Ascending aorta (tissue), 2 donors: ENCODE data around the gene SIMC1. TPM values are rescaled to one million over a fixed set of nuclear protein-coding genes. Genes with fewer than 3 reads are reported as not detected.

Experiments used
- DNase-seq, 2 donors: peaks; one replicate each; pipeline ENCODE4 v3.0.0-alpha.2; 2019; ENCODE audit warnings: low spot score in 2 of 2
- H3K27ac ChIP-seq, 2 donors: fragments of 200-600 bp; sonication (generic); one replicate each; pipeline ENCODE4 v1.5.1; 2016 to 2017; ENCODE audit warnings: mild to moderate bottlenecking in 1 of 2
- H3K27me3 ChIP-seq: fragments of 200-600 bp; sonication (generic); one replicate; pipeline ENCODE4 v1.5.1; 2017
- H3K36me3 ChIP-seq, 2 donors: fragments of 200-600 bp; sonication (generic); one replicate each; pipeline ENCODE4 v1.5.1; 2016
- H3K4me1 ChIP-seq, 2 donors: fragments of 200-600 bp; sonication (generic); one replicate each; pipeline ENCODE4 v1.5.1; 2016 to 2017; ENCODE audit warnings: mild to moderate bottlenecking in 1 of 2
- H3K4me3 ChIP-seq, 2 donors: fragments of 200-600 bp; sonication (generic); one replicate each; pipeline ENCODE4 v1.5.1; 2016 to 2017; ENCODE audit warnings: mild to moderate bottlenecking in 1 of 2
- H3K9me3 ChIP-seq, 2 donors: fragments of 200-600 bp; sonication (generic); one replicate each; pipeline ENCODE4 v1.5.1; 2016
- CTCF ChIP-seq, 3 experiments: fragments of 200-600 bp in 2 of 3; fragments of 450-650 bp in 1 of 3; sonication (generic) in 2 of 3; IDR thresholded peaks; one replicate each; pipeline ENCODE4 v1.5.1; 2016 to 2019; ENCODE audit warnings: antibody characterized with exemption in 3 of 3, mild to moderate bottlenecking in 1 of 3, moderate library complexity in 1 of 3
- intact Hi-C: fragments of 100-400 bp; cut with DNase I; formaldehyde crosslinking; loops from one replicate; pipeline ENCODE4 v1.15.1; 2023
- total RNA-seq: library from RNA; depleted of rRNA; stranded (reverse); fragments of >200 nt; gene quantifications from one replicate; pipeline ENCODE4 v1.1.0, GENCODE V29; 2016

Gene SIMC1
- total RNA-seq, 1 donor from 2014 or later, result 3.7 TPM

GRCh38 chr5:176361437-176362232 lies 123.4 kb downstream of the SIMC1 start, which contains the start of gene KIAA1191:
Gene KIAA1191 (minus strand): TSS chr5:176361764. CDS start chr5:176359508, 2,256 bp downstream.
- intact Hi-C loops, result loop anchor here (1.0 to 5.0 kb wide), 4 partner anchors 27 to 181 kb away; partner anchors contain the start of genes CLTB, FAF2, HIGD2A and NOP16
- Histone ChIP-seq H3K27ac (peak within 1 kb of the TSS; percentile 70 to 78), H3K4me3 (peak within 1 kb of the TSS; percentile 97 to 99), H3K4me1 (peaks cover 0 to 16% of the 10 kb centered on the region in 2 donors), H3K27me3 (no peaks in the 10 kb centered on the region), H3K9me3 (no peaks in the 10 kb centered on the region), H3K36me3 (peaks cover 0 to 24% of the 10 kb centered on the region in 2 donors)
- TF ChIP-seq CTCF (IDR thresholded peaks at IDR 0.05), result peak in 1 of 3 experiments; percentile 29
- peak; percentile 83 to 97 for DNase-seq

GRCh38 chr5:176362233-176362490 lies 123.9 kb downstream of the SIMC1 start:
- Histone ChIP-seq H3K4me1 (peaks cover 0 to 16% of the 10 kb centered on the region in 2 donors), H3K36me3 (peaks cover 0 to 19% of the 10 kb centered on the region in 2 donors), H3K27ac (peak overlapping the region; percentile 70 to 78), H3K27me3 (no peaks in the 10 kb centered on the region), H3K9me3 (no peaks in the 10 kb centered on the region), H3K4me3 (peak overlapping the region; percentile 97 to 99)
- intact Hi-C loops, result loop anchor here (5.0 kb wide), 2 partner anchors 55 to 180 kb away; partner anchors contain the start of gene CLTB
- no peak for DNase-seq
- no peak for TF ChIP-seq CTCF (IDR thresholded peaks at IDR 0.05)

- peak in 1 of 2 donors; percentile 67 for DNase-seq
- no peak for TF ChIP-seq CTCF (IDR thresholded peaks at IDR 0.05)
- Histone ChIP-seq H3K36me3 (peaks cover 0 to 2% of the 10 kb centered on the region in 2 donors), H3K4me3 (peak overlapping the region; percentile 80 to 95), H3K9me3 (no peaks in the 10 kb centered on the region), H3K4me1 (peaks cover 0 to 16% of the 10 kb centered on the region in 2 donors), H3K27ac (peak overlapping the region; percentile 76 to 79), H3K27me3 (no peaks in the 10 kb centered on the region)
- intact Hi-C loops, result loop anchor here (1.0 to 5.0 kb wide), 3 partner anchors 23 to 177 kb away; partner anchors contain the start of genes CLTB, HIGD2A and NOP16
Observed at GRCh38 chr5:176364765-176365350, 126.6 kb downstream of the SIMC1 start.

- H3K27me3 ChIP-seq, result no peaks in the 10 kb centered on the region
- peaks cover 0 to 10% of the 10 kb centered on the region in 2 donors for H3K4me1 ChIP-seq
- peak within 1 kb of the TSS; percentile 76 to 79 for H3K27ac ChIP-seq
- peak in 1 of 2 donors; percentile 71 for DNase-seq
- peak within 1 kb of the TSS; percentile 80 to 95 for H3K4me3 ChIP-seq
- TF ChIP-seq CTCF (IDR thresholded peaks at IDR 0.05), result no peak
- intact Hi-C loops, result loop anchor here (1.0 kb wide), 1 partner anchor 23 kb away; the partner anchor contains the start of genes HIGD2A and NOP16
- H3K36me3 ChIP-seq, result peaks cover 0 to 9% of the 10 kb centered on the region in 2 donors
- no peaks in the 10 kb centered on the region for H3K9me3 ChIP-seq
Observed at GRCh38 chr5:176365351-176366231, 127.4 kb downstream of the SIMC1 start, which contains the start of gene ARL10. Gene ARL10 (plus strand): TSS chr5:176365487. CDS start chr5:176365564, 77 bp downstream.
